ENCODE measurements around the gene DCUN1D4.
A peak's percentile ranks its signal among the peaks of the same experiment; 100 is the strongest.

DCUN1D4 gene

DNA sequence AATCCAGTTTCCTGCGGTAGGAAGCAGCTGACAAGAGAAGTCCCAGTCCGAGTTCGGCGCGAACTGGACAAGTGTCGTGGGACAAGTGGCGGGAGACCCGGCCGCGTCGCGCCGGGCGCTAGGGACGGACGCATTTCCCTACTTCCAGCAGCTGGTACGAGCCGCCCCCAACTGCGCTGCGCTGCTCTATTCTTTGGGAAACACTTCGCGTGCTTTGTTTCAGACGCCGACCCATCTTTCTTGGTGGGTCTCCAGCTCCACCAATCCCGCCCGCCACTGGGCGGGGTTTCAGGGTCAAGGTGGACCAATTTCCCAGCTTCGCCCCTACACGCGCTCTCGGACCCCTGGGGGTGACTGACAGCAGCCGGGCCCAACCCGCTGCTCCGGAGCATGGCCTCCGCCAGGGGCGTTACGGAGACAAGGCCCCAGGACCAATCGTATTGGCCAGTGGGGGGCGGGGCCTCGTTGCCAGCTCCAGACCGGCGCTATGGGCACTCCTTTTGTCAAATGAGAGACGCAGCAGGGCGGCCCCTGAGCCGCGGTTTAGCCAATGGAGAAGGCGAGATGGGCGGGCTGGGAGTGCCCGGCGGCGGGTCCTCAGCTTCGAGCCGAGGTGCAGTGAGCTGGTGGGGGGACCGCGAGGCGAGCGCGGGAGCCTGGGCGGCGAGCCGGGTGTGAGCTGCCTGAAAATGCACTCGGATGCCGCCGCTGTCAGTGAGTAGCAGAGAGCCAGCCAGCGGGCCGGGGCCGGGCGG lies at the start of gene DCUN1D4:
Gene DCUN1D4, plus strand, starts transcription at position 600 of the 755 bp plus-strand sequence. Its CDS starts 90 bp downstream, at position 690.
- peak; percentile 100 for DNase-seq (ENCODE audit: low spot score)

DNA sequence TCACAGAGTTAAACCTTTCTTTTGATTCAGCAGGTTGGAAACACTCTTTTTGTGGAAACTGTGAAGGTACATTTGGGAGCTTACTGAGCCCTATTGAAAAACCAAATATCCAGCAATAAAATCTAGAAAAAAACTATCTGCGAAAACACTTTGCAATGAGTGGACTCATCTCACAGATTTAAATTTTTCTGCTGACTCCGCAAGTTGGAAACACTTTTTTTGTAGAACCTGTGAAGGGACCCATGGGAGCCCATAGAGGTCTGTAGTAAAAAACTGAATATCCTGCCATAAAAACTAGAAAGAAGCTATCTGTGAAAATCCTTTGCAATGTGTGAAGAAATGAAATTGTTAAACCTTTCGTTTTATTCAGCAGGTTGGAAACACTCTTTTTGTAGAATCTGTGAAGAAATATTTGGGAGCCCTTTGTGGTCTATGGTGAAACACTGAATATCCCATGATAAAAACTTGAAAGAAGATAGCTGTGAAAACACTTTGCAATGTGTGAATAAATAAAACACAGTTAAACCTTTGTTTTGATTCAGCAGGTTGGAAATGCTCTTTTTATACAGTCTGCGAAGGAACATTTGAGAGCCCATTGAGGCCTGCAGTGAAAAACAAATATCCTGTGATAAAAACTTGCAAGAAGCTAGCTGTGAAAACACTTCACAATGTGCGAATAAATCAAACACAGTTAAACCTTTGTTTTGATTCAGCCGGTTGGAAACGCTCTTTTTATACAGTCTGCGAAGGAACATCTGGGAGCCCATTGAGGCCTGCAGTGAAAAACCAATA lies 22.3 kb upstream of the DCUN1D4 start:
- no peak for DNase-seq (ENCODE audit: low spot score)

- DNase-seq (ENCODE audit: low spot score) = no peak
These were observed 17.6 kb upstream of the DCUN1D4 start for GRCh38 chr4:51825341-51825740.

DNA sequence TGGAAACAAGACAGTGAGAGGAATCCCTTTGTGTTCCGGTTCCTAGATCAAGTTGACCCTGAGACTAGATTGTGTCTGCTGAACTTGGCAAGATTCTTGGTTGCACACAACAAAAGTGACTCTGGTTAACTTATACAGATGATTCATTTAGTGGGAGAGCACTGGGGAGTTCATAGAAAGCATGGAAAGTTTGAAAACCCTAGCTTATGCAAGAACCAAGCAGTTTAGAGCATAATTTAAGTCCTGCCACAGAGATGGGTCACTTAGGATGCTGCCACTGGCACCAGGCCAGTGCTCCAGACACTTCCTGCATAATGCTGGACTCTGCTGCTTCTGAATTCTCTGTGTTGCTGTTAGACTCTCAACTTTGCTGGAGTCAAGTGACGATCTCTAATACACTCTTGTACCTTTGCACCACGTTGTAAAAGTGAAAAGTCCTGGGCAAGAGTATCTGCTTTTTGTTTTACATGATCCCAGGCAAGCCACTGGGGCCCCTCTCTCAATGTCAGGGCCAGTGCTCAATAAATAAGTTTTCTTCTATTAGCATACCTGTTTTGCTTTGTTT lies 12.7 kb upstream of the DCUN1D4 start:
- no peak for DNase-seq (ENCODE audit: low spot score)

- DNase-seq (ENCODE audit: low spot score) = peak; percentile 16
These were observed 11.8 kb upstream of the DCUN1D4 start for GRCh38 chr4:51831133-51831532.

DNA sequence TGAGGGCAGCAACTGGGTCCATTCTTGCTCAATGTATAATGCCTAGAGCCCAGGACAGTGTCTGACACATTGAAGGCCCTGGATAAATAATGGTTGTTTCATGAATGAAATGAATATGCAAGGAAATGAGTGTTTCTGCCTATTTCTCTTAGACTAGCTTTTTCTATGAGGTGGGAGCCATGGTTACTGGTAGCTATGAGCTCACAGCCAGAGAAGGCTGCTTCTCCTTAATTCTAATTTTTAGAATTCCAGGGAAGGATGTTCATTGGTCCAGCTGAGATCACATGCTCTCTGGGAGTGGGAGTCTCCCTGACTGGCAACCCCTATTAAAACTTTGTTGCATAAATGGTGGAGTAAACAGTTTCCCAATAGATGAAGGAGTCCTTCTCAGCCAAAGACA lies 9.7 kb upstream of the DCUN1D4 start:
- DNase-seq (ENCODE audit: low spot score) = no peak

DNA sequence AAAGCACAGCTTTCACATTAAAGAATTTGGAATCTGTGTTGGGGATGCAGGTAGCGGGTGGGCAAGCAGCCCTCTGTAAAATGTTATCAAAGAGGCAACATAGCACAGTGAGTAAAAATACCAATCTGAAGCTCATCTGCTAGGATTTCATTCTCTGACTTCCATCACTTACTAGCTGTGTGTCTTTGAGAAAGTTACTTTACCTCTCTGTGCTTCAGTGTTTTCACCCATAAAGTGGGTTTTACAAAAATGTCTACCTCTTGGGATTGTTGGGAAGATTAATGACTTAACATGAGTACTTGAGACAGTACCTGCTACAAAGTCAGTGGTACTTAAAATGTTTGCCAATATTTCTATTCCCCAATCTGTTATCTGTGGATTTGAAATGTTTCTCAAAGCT lies 7.9 kb upstream of the DCUN1D4 start:
- no peak for DNase-seq (ENCODE audit: low spot score)

GRCh38 chr4:51835855-51836254 lies 7.1 kb upstream of the DCUN1D4 start:
- no peak for DNase-seq (ENCODE audit: low spot score)

- no peak for DNase-seq (ENCODE audit: low spot score)
These were observed 6.4 kb upstream of the DCUN1D4 start for GRCh38 chr4:51836549-51836948.

DNA sequence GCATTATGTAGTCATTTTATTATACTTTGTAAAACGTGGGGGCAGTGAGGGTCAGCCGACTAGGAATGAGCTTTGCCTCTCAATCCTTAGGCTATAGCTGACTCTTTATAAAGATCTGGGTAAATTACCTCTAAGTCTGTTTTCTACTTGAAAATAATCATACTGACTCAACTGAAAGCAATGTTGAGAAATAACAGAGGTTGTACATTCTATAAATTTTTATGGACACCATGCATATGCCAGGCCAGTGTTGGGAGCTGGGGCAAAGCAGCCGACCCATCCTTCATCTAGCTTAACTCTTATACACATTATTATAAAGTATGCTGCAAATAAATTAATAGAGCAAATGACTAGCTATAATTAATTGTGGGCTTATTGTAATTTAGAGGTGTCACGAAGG lies 2.2 kb upstream of the DCUN1D4 start:
- DNase-seq (ENCODE audit: low spot score) = peak; percentile 26

DNA sequence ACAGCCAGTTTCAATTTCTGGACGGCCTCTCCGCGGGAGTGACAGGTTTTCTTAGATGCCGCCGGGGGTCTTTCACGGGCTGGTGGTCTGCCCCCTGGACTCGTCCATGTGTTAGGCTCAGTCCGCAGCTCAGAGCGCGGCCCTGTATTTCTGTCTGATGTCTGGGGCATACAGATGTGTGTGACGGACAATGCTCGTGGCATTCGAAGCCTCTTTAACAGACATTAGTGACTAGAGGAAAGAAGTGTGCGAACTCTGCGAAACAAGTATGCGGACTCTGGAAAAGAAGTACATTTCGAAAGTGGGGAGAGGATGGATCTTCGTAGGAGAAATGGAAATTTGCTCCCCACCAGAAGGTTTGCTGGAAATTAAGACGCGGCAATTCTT lies 793 bp upstream of the DCUN1D4 start:
- DNase-seq (ENCODE audit: low spot score) = peak; percentile 21

GRCh38 chr4:51843309-51844152 lies 578 bp downstream of the DCUN1D4 start:
- peak; percentile 63 for DNase-seq (ENCODE audit: low spot score)

GRCh38 chr4:51844153-51845054 lies 1.5 kb downstream of the DCUN1D4 start:
- DNase-seq (ENCODE audit: low spot score) = peak; percentile 87

DNA sequence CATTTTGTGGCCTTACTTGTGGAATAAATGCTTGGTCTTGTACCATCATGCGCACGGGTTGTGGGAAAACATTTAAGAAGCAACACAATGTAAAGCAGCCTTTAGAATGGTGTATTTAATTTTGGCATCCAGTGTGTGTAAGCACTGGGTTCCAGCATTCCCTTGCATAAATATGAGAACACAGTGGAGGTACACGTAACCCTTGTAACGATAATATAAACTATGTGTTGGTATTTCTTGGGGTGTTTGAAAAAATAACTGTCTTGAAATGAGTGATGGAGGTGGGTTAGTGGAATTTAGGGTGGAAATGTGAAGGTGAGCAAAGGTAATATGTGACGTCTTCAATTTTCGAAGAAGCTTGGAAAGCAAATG lies 2.1 kb downstream of the DCUN1D4 start:
- DNase-seq (ENCODE audit: low spot score) = no peak

GRCh38 chr4:51845711-51846110 lies 2.8 kb downstream of the DCUN1D4 start:
- DNase-seq (ENCODE audit: low spot score) = peak; percentile 21

GRCh38 chr4:51849430-51849829 lies 6.5 kb downstream of the DCUN1D4 start:
- DNase-seq (ENCODE audit: low spot score) = no peak

DNA sequence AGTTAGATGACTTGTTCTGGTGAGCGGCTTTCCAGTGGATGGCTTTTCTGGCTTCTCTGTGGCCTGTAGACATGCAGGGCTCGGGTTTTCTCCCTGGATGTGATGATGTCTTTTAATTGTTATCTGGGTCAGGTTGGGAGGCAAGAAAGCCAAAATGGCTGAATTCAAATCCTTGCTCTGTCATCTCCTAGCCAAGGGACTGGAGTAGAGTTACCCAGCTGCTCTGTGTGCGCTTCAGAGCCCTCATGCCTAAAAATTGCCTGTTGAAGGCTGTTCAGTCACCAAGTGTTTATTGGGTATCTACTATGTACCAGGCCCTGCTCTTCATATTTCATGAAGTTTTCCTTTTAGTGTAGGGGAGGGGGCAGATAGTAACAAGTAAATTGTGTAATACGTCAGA lies 7.3 kb downstream of the DCUN1D4 start:
- no peak for DNase-seq (ENCODE audit: low spot score)

GRCh38 chr4:51851090-51851936 lies 8.4 kb downstream of the DCUN1D4 start:
- DNase-seq (ENCODE audit: low spot score) = no peak

GRCh38 chr4:51851937-51852290 lies 9.0 kb downstream of the DCUN1D4 start:
- no peak for DNase-seq (ENCODE audit: low spot score)

GRCh38 chr4:51853027-51853682 lies 10.2 kb downstream of the DCUN1D4 start:
- DNase-seq (ENCODE audit: low spot score) = no peak

Measured in hepatic stellate cell (primary cell).